Calu3 (cell line): ENCODE data around the gene CRK. TPM values are rescaled to one million over a fixed set of nuclear protein-coding genes. Genes with fewer than 3 reads are reported as not detected.

Experiments used
- BruUV-seq: library from RNA; stranded (reverse); fragments of 400-500 nt; replicated peaks from 2 replicates; lab custom pipeline; 2021; lab: Mats Ljungman, UMichigan
- CTCF ChIA-PET: fragments of 300-600 bp; sonication (Branson Sonifier 250); formaldehyde crosslinking; loops from one replicate; lab custom pipeline; 2022; ENCODE audit warnings: antibody characterized with exemption; lab: Charles Lee
- DNase-seq: peaks from one replicate; pipeline ENCODE4 v3.0.0; 2022
- H3K27ac Mint-ChIP-seq: one replicate; pipeline ENCODE4 v1.8.0; 2022; ENCODE audit warnings: mixed read lengths; ENCODE audit not compliant: unreplicated experiment
- H3K27me3 Mint-ChIP-seq: one replicate; pipeline ENCODE4 v1.8.0; 2022; ENCODE audit warnings: mixed read lengths; ENCODE audit not compliant: unreplicated experiment
- H3K36me3 Mint-ChIP-seq: one replicate; pipeline ENCODE4 v1.8.0; 2022; ENCODE audit warnings: mild to moderate bottlenecking, moderate library complexity, mixed read lengths; ENCODE audit not compliant: insufficient read depth, unreplicated experiment
- H3K4me1 Mint-ChIP-seq: one replicate; pipeline ENCODE4 v1.8.0; 2022; ENCODE audit warnings: mild to moderate bottlenecking, low read depth, mixed read lengths; ENCODE audit not compliant: unreplicated experiment
- H3K4me3 Mint-ChIP-seq: one replicate; pipeline ENCODE4 v1.8.0; 2022; ENCODE audit warnings: mild to moderate bottlenecking, low read depth, moderate library complexity, mixed read lengths; ENCODE audit not compliant: unreplicated experiment
- H3K9me3 Mint-ChIP-seq: one replicate; pipeline ENCODE4 v1.8.0; 2022; ENCODE audit warnings: low read depth, mixed read lengths; ENCODE audit not compliant: unreplicated experiment
- CTCF ChIP-seq: fragments of 200-600 bp; IDR thresholded peaks from one replicate; pipeline ENCODE4 v1.8.0; 2022; ENCODE audit warnings: antibody characterized with exemption; ENCODE audit not compliant: unreplicated experiment
- intact Hi-C: fragments of 100-400 bp; cut with micrococcal nuclease; formaldehyde crosslinking; loops from one replicate; pipeline ENCODE4 v1.10.0; 2022; ENCODE audit not compliant: unreplicated experiment
- total RNA-seq: library from RNA; stranded (reverse); gene quantifications from 2 replicates; pipeline ENCODE4 v1.2.3, GENCODE V29; 2022

CRK gene
- total RNA-seq, 1 experiment from 2014 or later, result 38.9 TPM

GRCh38 chr17:1498869-1499268 lies 42.8 kb upstream of the CRK start:
- no peak overlapping the region for H3K4me3 Mint-ChIP-seq
- H3K9me3 Mint-ChIP-seq, result no peaks in the 10 kb centered on the region
- H3K27me3 Mint-ChIP-seq, result no peaks in the 10 kb centered on the region
- H3K27ac Mint-ChIP-seq, result no peak overlapping the region
- no peak for TF ChIP-seq CTCF
- H3K4me1 Mint-ChIP-seq, result no peaks in the 10 kb centered on the region
- no TSS peak for BruUV-seq
- CTCF ChIA-PET, result no interaction called here
- peaks cover 3% of the 10 kb centered on the region for H3K36me3 Mint-ChIP-seq
- intact Hi-C loops, result no loop called here
- no peak for DNase-seq

GRCh38 chr17:1498233-1498632 lies 42.2 kb upstream of the CRK start:
- H3K27ac Mint-ChIP-seq, result no peak overlapping the region

GRCh38 chr17:1497831-1498230 lies 41.8 kb upstream of the CRK start:
- intact Hi-C loops, result no loop called here
- H3K27me3 Mint-ChIP-seq, result no peaks in the 10 kb centered on the region
- TF ChIP-seq CTCF, result no peak
- no peaks in the 10 kb centered on the region for H3K4me1 Mint-ChIP-seq
- no TSS peak for BruUV-seq
- no peak for DNase-seq
- no peak overlapping the region for H3K4me3 Mint-ChIP-seq
- no peaks in the 10 kb centered on the region for H3K36me3 Mint-ChIP-seq
- no peaks in the 10 kb centered on the region for H3K9me3 Mint-ChIP-seq
- CTCF ChIA-PET, result no interaction called here
- H3K27ac Mint-ChIP-seq, result no peak overlapping the region

More at GRCh38 chr17:1498233-1498632, 42.2 kb upstream of the CRK start:
- Mint-ChIP-seq H3K4me3 (no peak overlapping the region), H3K4me1 (no peaks in the 10 kb centered on the region), H3K36me3 (no peaks in the 10 kb centered on the region), H3K27me3 (no peaks in the 10 kb centered on the region), H3K9me3 (no peaks in the 10 kb centered on the region)
- intact Hi-C loops, result no loop called here
- DNase-seq, result no peak
- no peak for TF ChIP-seq CTCF
- no TSS peak for BruUV-seq
- CTCF ChIA-PET, result no interaction called here

GRCh38 chr17:1496869-1497268 lies 40.8 kb upstream of the CRK start:
- no TSS peak for BruUV-seq
- CTCF ChIA-PET, result interaction anchor here (0.7 kb wide), 1 partner anchor 8 kb away, joined by 3 read pairs; no protein-coding TSS in a partner anchor
- TF ChIP-seq CTCF, result no peak
- Mint-ChIP-seq H3K36me3 (peaks cover 5% of the 10 kb centered on the region), H3K27ac (no peak overlapping the region), H3K27me3 (no peaks in the 10 kb centered on the region), H3K4me3 (no peak overlapping the region), H3K4me1 (no peaks in the 10 kb centered on the region), H3K9me3 (no peaks in the 10 kb centered on the region)
- DNase-seq, result no peak
- intact Hi-C loops, result no loop called here
